Stimulated activated CD4-positive, alpha-beta T cell treated with anti-CD3 and anti-CD28 coated beads, Interleukin-15, amount 100 ng/mL, for 48 hours (primary cell): ENCODE measurements around the gene TTPAL.

Experiments
- DNase-seq, 2 donors: peaks; one replicate each; pipeline ENCODE4 v3.0.0-alpha.2; 2020; ENCODE audit warnings: low read depth in 2 of 2

The TTPAL gene, protein sequence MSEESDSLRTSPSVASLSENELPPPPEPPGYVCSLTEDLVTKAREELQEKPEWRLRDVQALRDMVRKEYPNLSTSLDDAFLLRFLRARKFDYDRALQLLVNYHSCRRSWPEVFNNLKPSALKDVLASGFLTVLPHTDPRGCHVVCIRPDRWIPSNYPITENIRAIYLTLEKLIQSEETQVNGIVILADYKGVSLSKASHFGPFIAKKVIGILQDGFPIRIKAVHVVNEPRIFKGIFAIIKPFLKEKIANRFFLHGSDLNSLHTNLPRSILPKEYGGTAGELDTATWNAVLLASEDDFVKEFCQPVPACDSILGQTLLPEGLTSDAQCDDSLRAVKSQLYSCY

GRCh38 chr20:44475694-44476560 lies at the start of gene TTPAL:
TTPAL (plus strand) TSS chr20:44475874; CDS start chr20:44480000, 4,126 bp downstream.
- DNase-seq: peak; percentile 79 to 88

DNA sequence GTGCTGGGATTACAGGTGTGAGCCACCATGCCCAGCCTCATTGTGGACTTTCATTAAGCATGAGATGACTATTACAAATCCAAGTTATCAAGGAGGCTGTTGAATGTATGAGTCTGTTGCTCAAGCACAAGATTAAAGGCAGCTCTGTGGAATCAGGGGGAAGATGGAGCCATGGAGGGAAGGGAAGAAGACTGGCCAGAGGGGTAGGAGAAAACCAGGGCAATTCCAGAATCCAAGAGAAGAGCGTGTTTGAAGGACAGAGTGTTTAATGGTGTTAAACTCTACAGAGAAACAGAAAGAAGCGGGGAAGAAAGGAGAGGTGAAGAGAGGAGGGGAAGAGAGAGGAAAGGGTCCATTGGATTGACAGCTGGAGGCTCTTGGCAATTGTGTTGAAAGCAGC lies 49.8 kb upstream of the TTPAL start:
- DNase-seq: no peak

DNA sequence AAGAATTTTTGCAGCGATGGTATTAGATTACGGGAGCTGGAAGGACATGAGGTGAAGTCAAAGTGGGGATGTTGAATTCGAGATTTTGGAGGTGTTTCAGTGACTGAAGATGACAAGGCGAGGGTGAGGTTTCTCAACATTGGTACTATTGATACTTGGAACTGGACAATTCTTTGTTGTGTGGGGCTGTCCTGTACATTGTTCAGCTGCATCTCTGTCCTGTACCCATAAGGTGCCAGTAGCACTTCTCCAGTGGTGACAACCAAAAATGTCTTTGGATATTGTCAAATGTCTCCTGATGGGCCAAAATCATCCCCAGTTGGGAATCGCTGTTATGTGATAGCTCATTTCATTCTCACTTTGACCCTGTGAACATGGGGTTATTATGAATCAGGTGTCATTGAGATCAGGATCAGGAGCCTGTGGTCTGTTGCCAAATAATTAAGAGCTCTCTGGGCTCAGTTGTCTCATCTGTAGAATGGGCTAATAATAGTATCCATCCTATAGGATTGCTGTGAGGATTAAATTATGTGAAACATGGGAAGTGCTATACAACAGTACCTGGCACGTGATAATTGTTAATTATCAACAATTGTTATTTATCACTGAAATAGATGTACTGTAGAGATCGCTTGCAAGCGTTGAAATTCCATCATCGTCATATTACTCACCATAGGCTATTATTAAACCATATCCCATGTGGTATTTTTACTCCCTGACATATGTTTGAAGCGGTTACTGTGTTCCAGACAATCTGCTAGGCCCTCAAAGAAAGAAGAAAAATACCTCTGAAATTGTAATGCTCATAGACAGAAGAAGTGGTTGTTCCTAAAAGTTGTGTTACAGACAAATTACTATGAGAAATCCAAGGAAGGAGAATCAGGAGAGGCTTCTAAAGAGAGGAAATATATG lies 48.5 kb upstream of the TTPAL start:
- DNase-seq: no peak

DNA sequence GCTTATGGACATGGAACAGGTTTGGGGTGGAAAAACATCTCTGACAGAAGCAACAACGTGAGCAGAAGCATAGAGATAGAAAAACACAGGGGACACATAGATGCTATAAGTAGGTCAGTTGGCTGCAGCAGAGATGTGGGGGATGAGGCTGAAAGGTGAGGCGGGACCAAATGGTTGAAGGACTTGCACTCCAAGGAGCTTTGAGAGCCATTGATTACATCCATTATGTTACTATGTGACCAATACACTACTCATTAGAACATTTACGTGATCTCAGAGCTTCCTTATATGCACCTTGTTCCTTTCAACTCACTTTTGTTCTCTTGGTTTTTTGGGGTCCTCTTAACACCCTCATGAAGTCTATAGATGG lies 47.9 kb upstream of the TTPAL start:
- no peak for DNase-seq

GRCh38 chr20:44428174-44429016 lies 47.3 kb upstream of the TTPAL start:
- no peak for DNase-seq

DNA sequence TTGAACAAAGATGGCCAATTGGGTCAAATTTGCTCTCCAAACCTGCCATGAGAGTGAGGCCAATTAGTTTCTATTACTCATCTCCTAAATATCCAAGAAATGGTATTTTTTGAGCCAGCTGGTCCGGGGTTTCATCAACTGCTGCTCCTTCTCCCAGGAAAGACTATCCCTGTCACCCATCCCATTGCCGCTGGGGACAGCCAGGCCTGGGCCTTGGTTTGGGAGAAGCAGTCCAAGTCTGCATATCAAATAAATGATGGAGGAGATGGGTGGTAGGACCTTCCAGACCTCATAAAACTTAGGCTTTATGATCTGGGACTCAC lies 46.7 kb upstream of the TTPAL start:
- DNase-seq: no peak

- no peak for DNase-seq
Observed at GRCh38 chr20:44429419-44430269, 46.0 kb upstream of the TTPAL start.

- no peak for DNase-seq
Observed at GRCh38 chr20:44430270-44431065, 45.2 kb upstream of the TTPAL start.

- no peak for DNase-seq
Observed at GRCh38 chr20:44431118-44431501, 44.6 kb upstream of the TTPAL start.

DNA sequence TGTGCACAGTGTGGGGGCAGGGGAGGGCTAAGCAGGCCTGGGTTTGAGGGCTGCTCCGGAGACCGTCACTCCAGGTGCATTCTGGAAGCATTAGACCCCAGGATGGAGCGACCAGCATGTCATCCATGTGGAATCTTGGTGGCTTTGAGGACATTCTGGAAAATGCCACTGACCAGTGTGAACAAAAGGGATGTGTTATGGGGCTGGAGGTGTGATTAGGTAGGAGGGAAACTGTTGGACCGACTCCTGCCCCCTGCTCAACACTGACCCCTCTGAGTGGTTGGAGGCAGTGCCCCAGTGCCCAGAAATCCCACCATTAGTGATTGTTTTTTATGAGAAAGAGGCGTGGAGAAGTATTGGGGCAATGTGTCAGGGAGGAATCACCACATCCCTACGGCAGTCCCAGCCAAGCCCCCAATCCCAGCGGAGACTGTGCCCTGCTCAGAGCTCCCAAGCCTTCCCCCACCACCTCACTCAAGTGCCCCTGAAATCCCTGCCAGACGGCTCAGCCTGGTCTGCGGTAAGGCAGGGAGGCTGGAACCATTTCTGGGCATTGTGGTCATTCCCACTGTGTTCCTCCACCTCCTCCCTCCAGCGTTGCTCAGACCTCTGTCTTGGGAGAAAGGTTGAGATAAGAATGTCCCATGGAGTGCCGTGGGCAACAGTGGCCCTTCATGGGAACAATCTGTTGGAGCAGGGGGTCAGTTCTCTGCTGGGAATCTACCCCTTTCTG lies 44.0 kb upstream of the TTPAL start:
- DNase-seq: no peak

DNA sequence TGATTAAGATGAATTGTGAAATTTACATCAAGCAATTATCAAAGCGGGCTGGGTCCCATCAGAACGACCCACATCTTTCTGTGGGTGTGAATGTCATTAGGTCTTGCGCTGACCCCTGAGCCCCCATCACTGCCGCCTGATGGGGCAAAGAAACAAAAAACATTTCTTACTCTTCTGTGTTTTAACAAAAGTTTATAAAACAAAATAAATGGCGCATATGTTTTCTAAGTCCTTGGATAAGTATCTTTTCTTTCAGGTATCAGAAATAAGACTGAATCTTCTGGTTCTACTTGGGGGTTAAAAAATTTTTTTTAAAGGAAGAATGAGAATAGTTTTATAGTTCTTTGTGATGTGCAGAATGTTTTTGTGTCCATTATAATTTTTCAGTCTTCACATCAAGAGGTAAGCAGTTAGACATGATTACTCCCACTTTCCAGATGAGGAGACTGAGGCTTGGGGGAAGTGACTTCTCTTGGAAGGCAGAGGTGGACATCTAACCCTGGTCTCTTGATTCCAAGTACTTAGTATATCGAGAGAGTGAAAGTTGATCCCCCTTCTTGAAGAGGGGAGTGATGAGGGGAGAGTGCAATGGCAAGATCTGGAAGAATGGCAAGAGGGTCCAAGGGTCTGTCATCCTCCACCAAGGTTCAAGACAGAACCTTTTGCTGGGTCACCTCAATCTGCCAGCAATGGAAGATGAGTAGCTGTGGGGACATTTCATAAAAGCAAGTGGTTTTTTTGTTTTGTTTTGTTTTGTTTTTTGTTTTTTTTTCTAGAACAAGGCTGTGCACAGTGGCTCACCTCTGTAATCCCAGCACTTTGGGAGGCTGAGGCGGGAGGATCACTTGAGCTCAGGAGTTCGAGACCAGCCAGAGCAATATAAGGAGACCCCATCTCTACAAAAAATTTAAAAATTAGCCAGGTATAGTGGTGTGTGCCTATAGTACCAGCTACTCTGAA lies 42.8 kb upstream of the TTPAL start:
- DNase-seq: no peak

GRCh38 chr20:44433751-44434538 lies 41.7 kb upstream of the TTPAL start:
- DNase-seq: no peak

DNA sequence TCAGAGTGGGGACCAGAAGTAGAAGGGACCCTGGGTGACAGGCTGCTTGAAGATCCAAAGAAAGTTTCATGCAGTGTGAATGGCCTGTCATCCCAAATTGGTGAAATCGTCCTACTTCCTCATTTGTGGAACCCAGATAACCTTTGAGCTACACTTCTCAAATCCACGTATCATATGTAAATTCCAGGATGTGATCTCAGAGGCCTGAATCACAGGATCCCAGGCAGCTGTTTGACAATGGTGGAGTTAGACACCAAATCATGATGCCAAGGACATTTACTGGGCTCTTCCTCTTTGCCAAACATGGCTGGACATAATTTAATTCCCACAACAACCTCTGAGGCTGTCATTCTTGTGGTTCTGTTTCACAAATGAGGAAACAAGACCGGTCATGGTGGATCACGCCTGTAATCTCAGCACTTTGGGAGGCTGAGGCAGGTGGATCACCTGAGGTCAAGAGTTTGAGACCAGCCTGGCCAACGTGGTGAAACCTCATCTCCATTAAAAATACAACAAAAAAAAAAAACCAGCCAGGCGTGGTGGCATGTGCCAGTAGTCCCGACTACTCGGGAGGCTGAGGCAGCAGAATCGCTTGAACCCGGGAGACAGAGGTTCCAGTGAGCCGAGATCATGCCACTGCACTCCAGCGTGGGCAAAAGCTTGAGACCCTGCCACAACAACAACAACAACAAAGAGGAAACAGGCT lies 39.9 kb upstream of the TTPAL start:
- no peak for DNase-seq

DNA sequence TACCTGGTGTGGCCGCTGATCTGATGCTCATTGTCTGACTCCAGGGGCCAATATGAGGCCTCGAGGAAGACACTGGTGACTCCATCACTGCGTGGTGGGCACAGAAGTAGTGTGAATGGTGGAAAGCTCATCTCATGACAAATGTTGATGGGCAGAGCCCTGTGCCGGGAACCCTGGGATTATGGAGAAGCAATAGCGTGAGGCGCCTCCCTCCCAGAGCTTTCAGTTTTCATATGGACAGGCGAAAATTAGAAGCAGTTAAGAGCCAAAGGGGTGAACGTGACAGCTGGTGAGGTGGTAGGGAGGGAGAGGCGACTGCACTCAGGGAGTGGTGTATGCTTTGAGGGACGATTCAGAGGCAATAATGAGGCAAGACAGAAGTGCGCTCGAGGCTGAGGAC lies 39.3 kb upstream of the TTPAL start:
- no peak for DNase-seq

- DNase-seq: no peak
Observed at GRCh38 chr20:44437497-44437896, 38.2 kb upstream of the TTPAL start.

DNA sequence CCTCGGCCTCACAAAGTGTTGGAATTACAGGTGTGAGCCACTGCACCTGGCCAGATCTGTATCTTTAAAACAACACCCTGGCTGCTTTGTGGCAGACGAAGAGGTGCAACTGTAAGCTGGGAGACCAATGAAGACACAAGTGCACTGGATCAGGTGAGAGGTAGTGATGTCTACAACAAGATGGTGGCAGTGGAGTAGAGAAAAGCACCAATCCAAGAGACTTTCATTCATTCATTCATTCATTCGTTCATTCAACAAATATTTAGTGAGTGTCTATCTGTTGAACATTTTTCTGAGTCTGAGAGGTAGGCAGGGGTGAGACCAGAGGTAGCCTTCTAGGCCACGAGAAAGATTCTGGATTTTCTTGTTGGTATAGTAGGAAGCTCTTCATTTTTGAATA lies 36.9 kb upstream of the TTPAL start:
- DNase-seq: no peak
